Stimulated activated CD8-positive, alpha-beta memory T cell treated with anti-CD3 and anti-CD28 coated beads, Interleukin-7, amount 100 ng/mL, for 4 hours (primary cell): Measurements from ENCODE around the gene SUCLG2.

Experiments used
- DNase-seq, 2 donors: peaks; one replicate each; pipeline ENCODE4 v3.0.0-alpha.2; 2020; ENCODE audit warnings: low read depth in 2 of 2

SUCLG2 gene

GRCh38 chr3:67509471-67510075 lies 144.8 kb downstream of the SUCLG2 start:
- no peak for DNase-seq

GRCh38 chr3:67507584-67507983 lies 146.8 kb downstream of the SUCLG2 start:
- no peak for DNase-seq

- DNase-seq = no peak
Observed at GRCh38 chr3:67500709-67501108, 153.7 kb downstream of the SUCLG2 start.

GRCh38 chr3:67497746-67498145 lies 156.7 kb downstream of the SUCLG2 start:
- no peak for DNase-seq

GRCh38 chr3:67495751-67496150 lies 158.7 kb downstream of the SUCLG2 start:
- no peak for DNase-seq

- DNase-seq = no peak
Observed at GRCh38 chr3:67493808-67494207, 160.6 kb downstream of the SUCLG2 start.

- DNase-seq = no peak
Observed at GRCh38 chr3:67490658-67491057, 163.8 kb downstream of the SUCLG2 start.

- DNase-seq = no peak
Observed at GRCh38 chr3:67489816-67490215, 164.6 kb downstream of the SUCLG2 start.

- no peak for DNase-seq
Observed at GRCh38 chr3:67487564-67488114, 166.8 kb downstream of the SUCLG2 start.

GRCh38 chr3:67486883-67487282 lies 167.5 kb downstream of the SUCLG2 start:
- no peak for DNase-seq

- DNase-seq = no peak
Observed at GRCh38 chr3:67484085-67484484, 170.3 kb downstream of the SUCLG2 start.

- no peak for DNase-seq
Observed at GRCh38 chr3:67481126-67481525, 173.3 kb downstream of the SUCLG2 start.

GRCh38 chr3:67478423-67478822 lies 176.0 kb downstream of the SUCLG2 start:
- no peak for DNase-seq

- no peak for DNase-seq
Observed at GRCh38 chr3:67474311-67474710, 180.1 kb downstream of the SUCLG2 start.

- no peak for DNase-seq
Observed at GRCh38 chr3:67472674-67473201, 181.7 kb downstream of the SUCLG2 start.

- no peak for DNase-seq
Observed at GRCh38 chr3:67470207-67470606, 184.2 kb downstream of the SUCLG2 start.

- DNase-seq = no peak
Observed at GRCh38 chr3:67468511-67468910, 185.9 kb downstream of the SUCLG2 start.

GRCh38 chr3:67463656-67464055 lies 190.8 kb downstream of the SUCLG2 start:
- no peak for DNase-seq

- DNase-seq = no peak
Observed at GRCh38 chr3:67462187-67462586, 192.2 kb downstream of the SUCLG2 start.

- no peak for DNase-seq
Observed at GRCh38 chr3:67461667-67462142, 192.7 kb downstream of the SUCLG2 start.

- DNase-seq = no peak
Observed at GRCh38 chr3:67460841-67461510, 193.4 kb downstream of the SUCLG2 start.

- DNase-seq = no peak
Observed at GRCh38 chr3:67459796-67460195, 194.6 kb downstream of the SUCLG2 start.
